Erythroblast (primary cell): Measurements from ENCODE around the gene SEC24A.

ENCODE experiments used
- GATA1 ChIP-seq: IDR thresholded peaks from 2 replicates; pipeline ENCODE4 v1.6.1; 2011; ENCODE audit warnings: low read depth, mild to moderate bottlenecking, control low read depth, low read length, moderate library complexity
- POLR2A ChIP-seq: IDR thresholded peaks from 2 replicates; pipeline ENCODE4 v1.6.1; 2011; ENCODE audit warnings: mild to moderate bottlenecking, low read length

- TF ChIP-seq POLR2A (no peak), GATA1 (no peak)
These were observed 34.0 kb upstream of the SEC24A start for GRCh38 chr5:134614450-134615085.
